Transverse colon (tissue), 4 donors: ENCODE results near the gene TRIM8. TPM values are rescaled to one million over a fixed set of nuclear protein-coding genes. Genes with fewer than 3 reads are reported as not detected.

ENCODE experiments used
- DNase-seq: peaks from one replicate; pipeline ENCODE4 v3.0.0-alpha.2; 2019
- H3K27ac ChIP-seq, 4 donors: fragments of 200-600 bp; sonication (generic); 2 replicates each; pipeline ENCODE4 v1.5.1; 2016 to 2018; ENCODE audit warnings: inconsistent platforms in 4 of 4
- H3K27me3 ChIP-seq: fragments of 200-600 bp; sonication (generic); 2 replicates; pipeline ENCODE4 v1.5.1; 2017; ENCODE audit warnings: inconsistent platforms
- H3K36me3 ChIP-seq, 4 donors: fragments of 200-600 bp; sonication (generic); 2 replicates each; pipeline ENCODE4 v1.5.1; 2017 to 2019; ENCODE audit warnings: inconsistent platforms in 4 of 4
- H3K4me1 ChIP-seq, 4 donors: fragments of 200-600 bp; sonication (generic); 2 replicates each; pipeline ENCODE4 v1.5.1; 2017 to 2020; ENCODE audit warnings: inconsistent platforms in 4 of 4
- H3K4me3 ChIP-seq, 4 donors: fragments of 200-600 bp; sonication (generic); 1 replicate in 1 of 4; 2 replicates in 3 of 4; pipeline versions ENCODE4 v1.5.1 to v1.6.1; 2017 to 2019; ENCODE audit warnings: inconsistent platforms in 4 of 4
- H3K9me3 ChIP-seq, 2 donors: fragments of 200-600 bp; sonication (generic); 2 replicates each; pipeline ENCODE4 v1.5.1; 2017 to 2019; ENCODE audit warnings: inconsistent platforms in 2 of 2
- EP300 ChIP-seq: sonication (generic); formaldehyde crosslinking; IDR thresholded peaks from one replicate; pipeline ENCODE4 v1.6.1; 2017; ENCODE audit warnings: antibody characterized with exemption, low read depth
- POLR2A ChIP-seq: fragments of 450-650 bp; IDR thresholded peaks from one replicate; pipeline ENCODE4 v1.6.1; 2016; ENCODE audit warnings: antibody characterized with exemption, mild to moderate bottlenecking, moderate library complexity
- POLR2AphosphoS5 ChIP-seq, 3 donors: sonication (generic); formaldehyde crosslinking; IDR thresholded peaks; one replicate each; pipeline ENCODE4 v1.6.1; 2016; ENCODE audit warnings: antibody characterized with exemption in 3 of 3
- WGBS, 2 donors: methylation state at CpG; one replicate each; pipeline ENCODE4 v1.1.5; 2018; ENCODE audit warnings: low coverage in 1 of 2; 5-methylcytosine and 5-hydroxymethylcytosine counted together
- in situ Hi-C, 4 donors: fragments of 200-750 bp; cut with MboI; loops; one replicate each; pipeline versions ENCODE4 v1.15.0 to v1.15.1; 2017; ENCODE audit warnings: low sequenced_read_pairs in 3 of 4, low pct_ligation_motif_present in 1 of 4, low pct_unique_long_range_greater_than_20kb in 1 of 4
- intact Hi-C: fragments of 100-400 bp; cut with DNase I; formaldehyde crosslinking; loops from one replicate; pipeline ENCODE4 v1.15.1; 2023; ENCODE audit warnings: low total_unique reads
- total RNA-seq, 4 donors: library from RNA; depleted of rRNA; stranded (reverse); fragments of >200 nt; gene quantifications; one replicate each; pipeline ENCODE4 v1.1.0, GENCODE V29; 2016
- TF ChIP-seq, protein P1 (sequence below), 5 experiments: fragments of 200-600 bp in 3 of 5; fragments of 450-650 bp in 2 of 5; sonication (generic) in 3 of 5; IDR thresholded peaks; 1 replicate in 2 of 5; 2 replicates in 3 of 5; pipeline ENCODE4 v1.5.1; 2016 to 2017; ENCODE audit warnings: antibody characterized with exemption in 5 of 5, inconsistent platforms in 3 of 5, mild to moderate bottlenecking in 2 of 5, moderate library complexity in 1 of 5

Gene TRIM8
- total RNA-seq, 4 donors from 2014 or later, result 59.1 to 108 (median 66.8) TPM

DNA sequence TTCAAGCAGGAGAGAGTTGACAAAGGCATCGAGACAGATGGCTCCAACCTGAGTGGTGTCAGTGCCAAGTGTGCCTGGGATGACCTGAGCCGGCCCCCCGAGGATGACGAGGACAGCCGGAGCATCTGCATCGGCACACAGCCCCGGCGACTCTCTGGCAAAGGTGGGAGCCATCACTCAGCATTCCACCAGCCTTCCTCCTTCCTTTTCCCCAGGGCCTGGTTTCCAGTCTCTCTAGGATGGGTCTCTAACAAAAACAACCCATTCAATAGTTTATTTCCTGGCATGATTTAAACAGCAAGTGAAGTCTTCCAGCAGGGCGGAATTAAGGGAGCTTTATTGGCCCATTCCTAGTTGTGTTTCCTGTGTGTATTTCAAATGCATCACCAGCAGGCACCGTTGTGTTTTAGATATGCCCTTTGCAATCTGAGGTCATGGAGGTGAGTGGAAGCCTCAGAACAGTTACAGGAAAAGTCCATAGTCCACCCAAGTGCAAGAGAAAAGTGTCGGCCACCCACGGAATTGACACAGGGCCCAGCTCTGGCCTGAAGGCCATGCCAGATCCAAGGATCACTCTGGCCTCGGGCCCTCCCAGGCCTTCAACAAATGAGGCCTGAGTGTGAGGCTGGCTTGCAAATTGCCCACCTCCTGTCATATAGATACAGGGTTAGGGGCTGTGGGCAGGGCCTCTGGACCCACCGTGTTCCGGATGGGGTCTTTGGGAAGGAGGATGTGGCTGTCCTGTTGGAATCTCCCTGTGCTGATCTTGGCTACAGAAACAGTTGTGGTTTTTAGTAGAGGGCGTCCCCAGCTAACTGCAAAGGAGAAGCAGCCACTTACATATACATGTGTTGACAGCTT lies 46.9 kb upstream of the TRIM8 start:
- WGBS, 2 donors, result 60 to 79% methylated on average over 2 to 16 of the region's 16 CpGs
- intact Hi-C loops, result no loop called here
- Histone ChIP-seq H3K4me3 (no peak overlapping the region), H3K9me3 (no peaks in the 10 kb centered on the region), H3K36me3 (no peaks in the 10 kb centered on the region), H3K4me1 (peaks cover 4 to 40% (median 14%) of the 10 kb centered on the region in 4 donors), H3K27ac (peak overlapping the region; percentile 41 to 61 (median 55)), H3K27me3 (no peaks in the 10 kb centered on the region)
- no peak for TF ChIP-seq POLR2A
- TF ChIP-seq POLR2AphosphoS5 (IDR thresholded peaks at IDR 0.05), result no peak
- TF ChIP-seq, protein P1, sequence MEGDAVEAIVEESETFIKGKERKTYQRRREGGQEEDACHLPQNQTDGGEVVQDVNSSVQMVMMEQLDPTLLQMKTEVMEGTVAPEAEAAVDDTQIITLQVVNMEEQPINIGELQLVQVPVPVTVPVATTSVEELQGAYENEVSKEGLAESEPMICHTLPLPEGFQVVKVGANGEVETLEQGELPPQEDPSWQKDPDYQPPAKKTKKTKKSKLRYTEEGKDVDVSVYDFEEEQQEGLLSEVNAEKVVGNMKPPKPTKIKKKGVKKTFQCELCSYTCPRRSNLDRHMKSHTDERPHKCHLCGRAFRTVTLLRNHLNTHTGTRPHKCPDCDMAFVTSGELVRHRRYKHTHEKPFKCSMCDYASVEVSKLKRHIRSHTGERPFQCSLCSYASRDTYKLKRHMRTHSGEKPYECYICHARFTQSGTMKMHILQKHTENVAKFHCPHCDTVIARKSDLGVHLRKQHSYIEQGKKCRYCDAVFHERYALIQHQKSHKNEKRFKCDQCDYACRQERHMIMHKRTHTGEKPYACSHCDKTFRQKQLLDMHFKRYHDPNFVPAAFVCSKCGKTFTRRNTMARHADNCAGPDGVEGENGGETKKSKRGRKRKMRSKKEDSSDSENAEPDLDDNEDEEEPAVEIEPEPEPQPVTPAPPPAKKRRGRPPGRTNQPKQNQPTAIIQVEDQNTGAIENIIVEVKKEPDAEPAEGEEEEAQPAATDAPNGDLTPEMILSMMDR (IDR thresholded peaks at IDR 0.05), result no peak
- no peak for TF ChIP-seq EP300
- DNase-seq, result no peak
- in situ Hi-C loops, result loop anchor here in 1 of 4 donors (25.0 kb wide), 1 partner anchor 210 kb away; the partner anchor contains the start of gene NFKB2

DNA sequence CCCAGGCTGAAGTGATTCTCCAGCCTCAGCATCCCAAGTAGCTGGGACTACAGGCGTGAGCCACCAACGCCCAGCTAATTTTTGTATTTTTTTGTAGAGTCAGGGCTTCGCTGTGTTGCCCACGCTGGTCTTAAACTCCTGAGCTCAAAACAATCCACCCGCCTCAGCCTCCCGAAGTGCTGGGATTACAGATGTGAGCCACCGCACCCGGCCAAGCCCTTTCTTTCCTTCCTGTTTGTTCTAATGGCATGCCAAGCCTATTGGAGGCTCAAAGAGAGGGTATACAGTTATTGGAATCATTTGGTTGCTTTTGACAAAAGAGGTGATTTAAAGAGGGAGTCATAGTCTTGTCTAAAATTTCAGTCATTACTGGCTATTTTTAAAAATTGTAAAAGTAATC lies 46.0 kb upstream of the TRIM8 start:
- TF ChIP-seq EP300, result no peak
- TF ChIP-seq POLR2AphosphoS5 (IDR thresholded peaks at IDR 0.05), result no peak
- no peak for TF ChIP-seq POLR2A
- TF ChIP-seq, protein P1 (IDR thresholded peaks at IDR 0.05), result no peak
- no peak for DNase-seq
- in situ Hi-C loops (loop anchor here in 1 of 4 donors (25.0 kb wide), 1 partner anchor 211 kb away; the partner anchor contains the start of gene NFKB2), intact Hi-C loops (no loop called here)
- Histone ChIP-seq H3K36me3 (peaks cover 0 to 3% (median 0%) of the 10 kb centered on the region in 4 donors), H3K4me3 (no peak overlapping the region), H3K9me3 (no peaks in the 10 kb centered on the region), H3K27ac (peak overlapping the region; percentile 41 to 61 (median 55)), H3K4me1 (peaks cover 4 to 36% (median 13%) of the 10 kb centered on the region in 4 donors), H3K27me3 (no peaks in the 10 kb centered on the region)
- WGBS, 2 donors, result 57 to 81% methylated on average over 5 to 8 of the region's 8 CpGs

DNA sequence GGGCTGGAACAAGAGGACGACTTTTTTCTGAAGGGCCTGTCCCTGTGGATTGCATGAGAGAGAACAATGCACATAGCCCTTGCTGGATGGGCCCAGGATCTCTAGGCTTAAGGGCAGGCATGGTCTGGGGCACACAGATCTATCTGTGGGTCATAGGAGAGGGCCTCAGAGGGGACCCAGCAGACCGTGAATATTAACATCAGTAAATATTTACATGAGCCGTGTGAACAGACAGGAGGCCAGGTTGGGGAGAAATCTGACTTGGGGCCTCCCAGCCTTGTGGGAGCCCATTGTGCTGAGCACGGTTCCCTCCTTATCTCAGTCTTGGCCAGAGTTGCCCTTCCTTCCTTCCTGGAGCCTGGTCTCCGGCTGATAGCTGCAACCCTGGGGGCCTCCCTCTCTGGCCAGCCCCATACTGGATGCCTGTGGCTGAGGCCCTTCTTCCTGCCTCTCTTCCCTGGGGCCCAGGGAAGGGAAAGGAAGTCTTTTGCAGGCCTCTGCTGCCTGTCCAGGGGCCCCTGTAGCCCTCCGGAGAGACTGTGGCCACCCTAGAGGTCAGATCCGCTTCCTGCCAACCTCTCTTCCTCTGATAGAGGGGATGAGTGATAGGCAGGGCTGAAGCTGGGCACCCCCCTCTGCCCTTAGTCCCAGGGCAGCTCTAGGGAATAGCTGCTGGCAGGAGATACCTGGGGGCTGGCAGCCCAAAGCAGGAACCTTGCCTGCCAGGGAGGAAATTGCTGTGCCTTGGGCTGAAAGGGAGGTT lies 44.5 kb upstream of the TRIM8 start:
- WGBS, 2 donors, result 40 to 81% methylated on average over 1 to 7 of the region's 7 CpGs
- H3K4me1 ChIP-seq, result peaks cover 4 to 34% (median 12%) of the 10 kb centered on the region in 4 donors
- no peak for DNase-seq
- intact Hi-C loops, result no loop called here
- peak overlapping the region in 3 of 4 donors; percentile 31 to 39 (median 31) for H3K27ac ChIP-seq
- no peak overlapping the region for H3K4me3 ChIP-seq
- H3K9me3 ChIP-seq, result no peaks in the 10 kb centered on the region
- in situ Hi-C loops, result loop anchor here in 1 of 4 donors (25.0 kb wide), 1 partner anchor 212 kb away; the partner anchor contains the start of gene NFKB2
- H3K27me3 ChIP-seq, result no peaks in the 10 kb centered on the region
- H3K36me3 ChIP-seq, result peaks cover 0 to 12% (median 0%) of the 10 kb centered on the region in 4 donors
- TF ChIP-seq POLR2AphosphoS5 (IDR thresholded peaks at IDR 0.05) (no peak), POLR2A (no peak)
- TF ChIP-seq, protein P1 (IDR thresholded peaks at IDR 0.05), result no peak

DNA sequence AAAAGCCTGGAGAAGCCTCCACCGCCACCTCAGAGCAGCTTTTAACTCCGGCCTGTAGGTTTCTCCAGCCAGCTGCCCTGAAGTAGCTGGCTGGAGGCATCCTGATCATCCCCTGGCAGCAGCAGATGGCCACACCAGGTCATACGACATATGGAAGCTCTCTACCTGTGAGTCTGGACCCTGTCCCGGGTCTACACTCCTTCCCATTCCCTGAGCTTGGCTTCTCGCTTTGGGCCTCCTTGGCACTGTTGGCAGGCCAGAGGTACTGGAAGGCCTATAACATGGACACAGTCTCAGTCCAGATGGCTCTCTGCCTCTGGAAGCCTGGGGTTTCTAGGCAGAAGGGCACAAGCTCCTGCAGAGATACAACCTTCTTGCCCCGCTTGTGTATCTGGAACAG lies 43.5 kb upstream of the TRIM8 start:
- in situ Hi-C loops, result no loop called here
- no peak for DNase-seq
- Histone ChIP-seq H3K4me1 (peaks cover 4 to 24% (median 12%) of the 10 kb centered on the region in 4 donors), H3K27ac (peak overlapping the region in 3 of 4 donors; percentile 4 to 68 (median 14)), H3K9me3 (no peaks in the 10 kb centered on the region), H3K4me3 (no peak overlapping the region), H3K36me3 (peaks cover 0 to 12% (median 0%) of the 10 kb centered on the region in 4 donors), H3K27me3 (no peaks in the 10 kb centered on the region)
- no peak for TF ChIP-seq EP300
- TF ChIP-seq, protein P1 (IDR thresholded peaks at IDR 0.05), result no peak
- TF ChIP-seq POLR2AphosphoS5 (IDR thresholded peaks at IDR 0.05), result no peak
- no peak for TF ChIP-seq POLR2A
- WGBS, 2 donors, result 93 to 100% methylated on average over 1 to 6 of the region's 6 CpGs
- intact Hi-C loops, result no loop called here
